ENCODE measurements around the gene SMIM43.

- TF ChIP-seq CTCF (IDR thresholded peaks at IDR 0.05) (no peak), ZFX (IDR thresholded peaks at IDR 0.05; ENCODE audit: borderline replicate concordance) (no peak)
These were observed 43.3 kb downstream of the SMIM43 start for GRCh38 chr4:121721700-121722099.
